GM12878 (cell line): ENCODE results near the gene CNTNAP5. TPM values are rescaled to one million over a fixed set of nuclear protein-coding genes. Genes with fewer than 3 reads are reported as not detected.

Experiments used
- ATAC-seq: fragments of 200-7000 bp; cut with Tn5 transposase; 3 replicates; pipeline ENCODE4 v1.9.1; 2020; ENCODE audit warnings: mild to moderate bottlenecking, moderate library complexity
- Bru-seq: library from RNA; stranded (reverse); fragments of 400-500 nt; gene quantifications from one replicate; lab custom pipeline; 2021; lab: Mats Ljungman, UMichigan
- BruChase-seq, 2 experiments: library from RNA; stranded (reverse); fragments of 400-500 nt; gene quantifications; one replicate each; lab custom pipeline; 2021; lab: Mats Ljungman, UMichigan
- BruUV-seq: library from RNA; stranded (reverse); fragments of 400-500 nt; replicated peaks from 2 replicates; lab custom pipeline; 2021; lab: Mats Ljungman, UMichigan
- CTCF ChIA-PET: fragments of 300-600 bp; sonication (Branson Sonifier 250); formaldehyde crosslinking; extraction: SDS; loops from one replicate; lab custom pipeline; 2021; ENCODE audit warnings: inconsistent platforms; lab: Yijun Ruan, JAX
- POLR2A ChIA-PET: fragments of 350-600 bp; formaldehyde crosslinking; extraction: SDS; loops from one replicate; lab custom pipeline; 2021; ENCODE audit warnings: inconsistent platforms; lab: Charles Lee
- RAD21 ChIA-PET: fragments of 300-600 bp; sonication (Branson Sonifier 250); formaldehyde crosslinking; loops from one replicate; lab custom pipeline; 2023; ENCODE audit warnings: antibody characterized with exemption; ENCODE audit not compliant: unreplicated experiment; lab: Charles Lee
- SMC1A ChIA-PET: fragments of 300-600 bp; sonication (Branson Sonifier 250); formaldehyde crosslinking; loops from one replicate; lab custom pipeline; 2023; ENCODE audit not compliant: unreplicated experiment, uncharacterized antibody; lab: Charles Lee
- DNase-seq: peaks from one replicate; pipeline ENCODE4 v3.0.0-alpha.2; 2011; ENCODE audit warnings: low read depth, low spot score
- FAIRE-seq: peaks from 3 replicates; lab custom pipeline; 2011; peaks lifted over from hg19 to GRCh38; lab: Jason Lieb, UNC
- H2AFZ ChIP-seq: 2 replicates; pipeline ENCODE4 v1.6.0; 2011; ENCODE audit warnings: low read depth, low read length, control low read depth; ENCODE audit not compliant: control insufficient read depth
- H3K27ac ChIP-seq: 2 replicates; pipeline ENCODE4 v1.5.1; 2011; ENCODE audit warnings: control low read depth; ENCODE audit not compliant: control insufficient read depth, insufficient read depth
- H3K27me3 ChIP-seq, 2 experiments: replicated peaks in 1 of 2; 2 replicates each; pipeline versions ENCODE4 v1.6.0 to v1.6.1; 2011; ENCODE audit warnings: low read length in 1 of 2; ENCODE audit not compliant: control insufficient read depth in 2 of 2, insufficient read depth in 2 of 2
- H3K36me3 ChIP-seq, 2 experiments: 2 replicates each; pipeline ENCODE4 v1.5.1; 2011; ENCODE audit warnings: low read length in 1 of 2; ENCODE audit not compliant: control insufficient read depth in 2 of 2, insufficient read depth in 2 of 2
- H3K4me1 ChIP-seq: 2 replicates; pipeline ENCODE4 v1.6.1; 2011; ENCODE audit warnings: mild to moderate bottlenecking, low read length, moderate library complexity, mixed read lengths; ENCODE audit not compliant: control insufficient read depth, insufficient read depth
- H3K4me2 ChIP-seq: 2 replicates; pipeline ENCODE4 v1.6.0; 2011; ENCODE audit warnings: control low read depth; ENCODE audit not compliant: control insufficient read depth, insufficient read depth
- H3K4me3 ChIP-seq: fragments of 200-600 bp; sonication (generic); 2 replicates; pipeline ENCODE4 v1.5.1; 2016
- H3K79me2 ChIP-seq: 2 replicates; pipeline ENCODE4 v1.6.0; 2011; ENCODE audit warnings: low read length; ENCODE audit not compliant: control insufficient read depth, insufficient read depth
- H3K9ac ChIP-seq: 2 replicates; pipeline ENCODE4 v1.8.0; 2011; ENCODE audit warnings: low read length, control low read depth, mixed read lengths; ENCODE audit not compliant: control insufficient read depth, insufficient read depth
- H3K9me3 ChIP-seq: replicated peaks from 3 replicates; pipeline ENCODE4 v1.5.1; 2011; ENCODE audit warnings: mild to moderate bottlenecking, low read length; ENCODE audit not compliant: control insufficient read depth, insufficient read depth
- H4K20me1 ChIP-seq: 2 replicates; pipeline ENCODE4 v1.6.0; 2011; ENCODE audit not compliant: control insufficient read depth, insufficient read depth
- POU2F2 ChIP-seq: IDR thresholded peaks from 3 replicates; pipeline ENCODE4 v1.6.1; 2011; ENCODE audit warnings: low read depth, mild to moderate bottlenecking, low read length, borderline replicate concordance
- REST ChIP-seq: IDR thresholded peaks from 2 replicates; pipeline ENCODE4 v1.6.1; 2012; ENCODE audit warnings: mild to moderate bottlenecking, low read depth, low read length
- ZNF622 ChIP-seq: fragments of 450-650 bp; IDR thresholded peaks from 2 replicates; pipeline ENCODE4 v1.6.1; 2017; ENCODE audit warnings: mild to moderate bottlenecking, inconsistent platforms
- WGBS: methylation state at CpG from one replicate; pipeline ENCODE4 v1.1.6; 2016; ENCODE audit warnings: low lambda C conversion rate; ENCODE audit not compliant: insufficient replicate concordance, insufficient coverage; ENCODE audit errors: missing lambda C conversion rate; 5-methylcytosine and 5-hydroxymethylcytosine counted together
- in situ Hi-C: fragments of 300-500 bp; cut with MboI; formaldehyde crosslinking; loops from 9 replicates; pipeline ENCODE4 v1.14.3; 2018; ENCODE audit warnings: mixed read lengths
- intact Hi-C: fragments of 100-400 bp; cut with micrococcal nuclease; formaldehyde crosslinking; loops from one replicate; pipeline ENCODE4 v1.14.2; 2022; ENCODE audit not compliant: unreplicated experiment
- long read RNA-seq, 2 experiments: library from polyadenylated mRNA; unstranded; transcript quantifications; one replicate each; pipeline ENCODE4 v2.0.0, GENCODE V29; 2019 to 2020
- polyA minus RNA-seq, 3 experiments: library from RNA; depleted of rRNA, polyadenylated mRNA; stranded (reverse); fragments of >200 nt; gene quantifications; 2 replicates each; pipeline ENCODE4 v1.2.3, GENCODE V29; 2011
- polyA plus RNA-seq, 11 experiments: library from polyadenylated mRNA; depleted of rRNA in 4 of 11; unstranded in 6 of 11; stranded (reverse) in 5 of 11; fragments of >200 nt; fragmentation: Nextera tagmentation in 4 of 11; fragmentation: Illumina TruSeq in 1 of 11; extraction: Ambion mirVana in 4 of 11; extraction: Trizol in 1 of 11; gene quantifications; 1 replicate in 1 of 11; 2 replicates in 10 of 11; pipeline versions ENCODE4 v1.2.1 to v1.2.3, GENCODE V29; 2011 to 2016; ENCODE audit warnings: inconsistent platforms in 2 of 11, missing spikeins in 2 of 11, low read depth in 1 of 11
- total RNA-seq, 4 experiments: library from RNA; depleted of rRNA in 3 of 4; stranded (reverse); fragments of >200 nt in 3 of 4; fragmentation: Illumina TruSeq in 1 of 4; extraction: Trizol in 1 of 4; gene quantifications; 2 replicates each; pipeline versions ENCODE4 v1.2.1 to v1.2.3, GENCODE V29; 2013 to 2021

The CNTNAP5 gene
- total RNA-seq (2013; cell fraction: nucleolus; rRNA removed) = not detected in 2 replicates
- not detected in 2 replicates for total RNA-seq (2014; rRNA removed)
- total RNA-seq (2014; rRNA removed; fragmentation: Illumina TruSeq; extraction: Trizol) = not detected in 2 replicates
- total RNA-seq (2021) = not detected in 2 replicates
- not detected for polyA plus RNA-seq (2011; ENCODE audit: low read depth)
- polyA plus RNA-seq (2011; rRNA removed) = not detected in 2 replicates
- polyA plus RNA-seq (2011; cell fraction: cytosol; rRNA removed) = not detected in 2 replicates
- polyA plus RNA-seq (2011; cell fraction: nucleus; rRNA removed) = not detected in 2 replicates
- polyA plus RNA-seq (2012) = not detected in 2 replicates
- polyA plus RNA-seq (2014; fragmentation: Illumina TruSeq; extraction: Trizol) = not detected in 2 replicates
- not detected for polyA plus RNA-seq (2014; fragmentation: Nextera tagmentation; extraction: Ambion mirVana)
- not detected in 2 replicates for polyA plus RNA-seq (2014; rRNA removed)
- not detected for polyA plus RNA-seq (2016; fragmentation: Nextera tagmentation; extraction: Ambion mirVana)
- polyA minus RNA-seq (2011; rRNA and poly(A)+ RNA removed) = not detected in 2 replicates
- not detected in 2 replicates for polyA minus RNA-seq (2011; cell fraction: cytosol; rRNA and poly(A)+ RNA removed)
- polyA minus RNA-seq (2011; cell fraction: nucleus; rRNA and poly(A)+ RNA removed) = not detected in 2 replicates
- percentile 1 among the genes with signal in this experiment for Bru-seq, nascent RNA
- BruChase-seq, experiment 1, labeled RNA remaining after a 6-hour chase = percentile 0 among the genes with signal in this experiment
- BruChase-seq, experiment 2, labeled RNA remaining after a 2-hour chase = percentile 0 among the genes with signal in this experiment
- long read RNA-seq, experiment 1 = 0 reads
- long read RNA-seq, experiment 2, partial matches to known transcripts = 0 of 1 reads
- long read RNA-seq, experiment 2, other reads (novel, unspliced or antisense) = 1 of 1 reads

- H3K4me3 ChIP-seq = no peak within 1 kb of the TSS
- H2AFZ ChIP-seq = no peak within 1 kb of the TSS
- ChIA-PET POLR2A (no interaction called here), CTCF (no interaction called here), RAD21 (interaction anchor here (1.0 kb wide), 1 partner anchor 17 kb away, joined by 4 read pairs; no protein-coding TSS in a partner anchor), SMC1A (no interaction called here)
- TF ChIP-seq REST (peak; percentile 86), ZNF622 (no peak), POU2F2 (no peak)
- H3K36me3 ChIP-seq = no peaks in the 10 kb centered on the region
- H3K79me2 ChIP-seq = no peaks in the 10 kb centered on the region
- BruUV-seq = no TSS peak
- H3K4me1 ChIP-seq = no peaks in the 10 kb centered on the region
- 54% methylated on average over 29 of the region's 37 CpGs for WGBS
- DNase-seq (no peak), FAIRE-seq (no peak), ATAC-seq (peak; percentile 31; the same call in 1 of the 3 replicates)
- intact Hi-C loops (no loop called here), in situ Hi-C loops (no loop called here)
- no peaks in the 10 kb centered on the region for H3K9me3 ChIP-seq
- H3K27ac ChIP-seq = no peak within 1 kb of the TSS
- no peak within 1 kb of the TSS for H3K4me2 ChIP-seq
- no peaks in the 10 kb centered on the region for H4K20me1 ChIP-seq
- no peak within 1 kb of the TSS for H3K9ac ChIP-seq
- peaks cover 0 to 4% of the 10 kb centered on the region in 2 experiments; a peak in 1 of 4 replicates for H3K27me3 ChIP-seq
Measured at GRCh38 chr2:124025171-124025580, at the start of gene CNTNAP5. Gene CNTNAP5, plus strand, starts transcription at chr2:124025287. Its CDS starts 364 bp downstream, at chr2:124025651.
